GM20000 (cell line): ENCODE results near the gene SS18L1.

Experiments
- DNase-seq: peaks from one replicate; pipeline ENCODE4 v3.0.0; 2012; ENCODE audit warnings: low spot score
- TF ChIP-seq, protein P1 (sequence below): IDR thresholded peaks from 2 replicates; pipeline ENCODE4 v1.5.1; 2012; ENCODE audit warnings: mild to moderate bottlenecking, control low read depth; ENCODE audit errors: extremely low read depth, missing control alignments

The SS18L1 gene

DNA sequence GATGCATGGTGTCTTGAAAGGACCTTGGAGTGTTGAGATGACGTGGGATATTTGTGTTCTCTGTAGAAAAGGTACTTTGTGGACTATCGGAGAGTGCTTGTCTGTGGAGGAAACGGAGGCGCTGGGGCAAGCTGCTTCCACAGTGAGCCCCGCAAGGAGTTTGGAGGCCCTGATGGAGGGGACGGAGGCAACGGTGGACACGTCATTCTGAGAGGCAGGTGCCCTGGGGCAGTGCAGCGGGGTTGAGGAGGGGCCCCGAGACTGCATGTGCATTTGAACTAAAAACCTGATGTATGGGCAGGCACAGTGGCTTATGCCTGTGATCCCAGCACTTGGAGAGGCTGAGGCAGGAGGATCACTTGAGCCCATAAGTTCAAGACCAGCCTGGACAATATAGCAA, 52.2 kb downstream of the SS18L1 start:
- DNase-seq: no peak
- TF ChIP-seq, protein P1, sequence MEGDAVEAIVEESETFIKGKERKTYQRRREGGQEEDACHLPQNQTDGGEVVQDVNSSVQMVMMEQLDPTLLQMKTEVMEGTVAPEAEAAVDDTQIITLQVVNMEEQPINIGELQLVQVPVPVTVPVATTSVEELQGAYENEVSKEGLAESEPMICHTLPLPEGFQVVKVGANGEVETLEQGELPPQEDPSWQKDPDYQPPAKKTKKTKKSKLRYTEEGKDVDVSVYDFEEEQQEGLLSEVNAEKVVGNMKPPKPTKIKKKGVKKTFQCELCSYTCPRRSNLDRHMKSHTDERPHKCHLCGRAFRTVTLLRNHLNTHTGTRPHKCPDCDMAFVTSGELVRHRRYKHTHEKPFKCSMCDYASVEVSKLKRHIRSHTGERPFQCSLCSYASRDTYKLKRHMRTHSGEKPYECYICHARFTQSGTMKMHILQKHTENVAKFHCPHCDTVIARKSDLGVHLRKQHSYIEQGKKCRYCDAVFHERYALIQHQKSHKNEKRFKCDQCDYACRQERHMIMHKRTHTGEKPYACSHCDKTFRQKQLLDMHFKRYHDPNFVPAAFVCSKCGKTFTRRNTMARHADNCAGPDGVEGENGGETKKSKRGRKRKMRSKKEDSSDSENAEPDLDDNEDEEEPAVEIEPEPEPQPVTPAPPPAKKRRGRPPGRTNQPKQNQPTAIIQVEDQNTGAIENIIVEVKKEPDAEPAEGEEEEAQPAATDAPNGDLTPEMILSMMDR: no peak

DNA sequence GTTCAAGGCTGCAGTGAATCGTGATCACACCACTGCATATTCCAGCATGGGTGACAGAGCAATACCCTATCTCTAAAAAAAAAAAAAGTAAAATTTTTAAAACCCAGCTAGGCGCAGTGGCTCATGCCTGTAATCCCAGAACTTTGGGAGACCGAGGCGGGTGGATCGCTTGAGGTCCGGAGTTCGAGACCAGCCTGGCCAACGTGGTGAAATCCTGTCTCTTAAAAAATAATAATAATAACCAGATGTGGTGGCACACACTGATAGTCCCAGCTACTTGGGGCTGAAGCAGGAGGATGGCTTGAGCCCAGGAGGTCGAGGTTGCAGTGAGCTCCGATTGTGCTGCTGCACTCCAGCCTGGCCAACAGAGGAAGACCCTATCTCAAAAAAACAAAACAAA, 52.7 kb downstream of the SS18L1 start:
- TF ChIP-seq, protein P1: no peak
- no peak for DNase-seq

DNA sequence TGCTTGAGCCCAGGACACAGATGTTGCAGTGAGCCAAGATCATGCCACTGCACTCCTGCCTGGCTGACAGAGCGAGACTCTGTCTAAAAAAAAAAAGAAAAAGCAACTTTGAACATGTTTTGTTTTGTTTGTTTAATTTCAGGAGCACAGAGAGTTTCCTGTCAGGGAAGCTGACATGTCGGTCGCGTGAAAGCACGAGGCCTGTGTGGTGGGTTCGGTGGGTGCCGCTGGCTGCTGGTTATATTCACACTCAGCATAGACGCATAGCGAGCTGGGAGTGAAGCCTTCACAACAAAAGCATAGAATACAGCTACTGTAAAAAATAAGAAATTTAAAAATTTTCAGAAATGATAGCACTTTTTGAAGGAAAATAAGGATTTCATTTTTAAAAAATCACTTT, 53.7 kb downstream of the SS18L1 start:
- DNase-seq: no peak
- TF ChIP-seq, protein P1: no peak

DNA sequence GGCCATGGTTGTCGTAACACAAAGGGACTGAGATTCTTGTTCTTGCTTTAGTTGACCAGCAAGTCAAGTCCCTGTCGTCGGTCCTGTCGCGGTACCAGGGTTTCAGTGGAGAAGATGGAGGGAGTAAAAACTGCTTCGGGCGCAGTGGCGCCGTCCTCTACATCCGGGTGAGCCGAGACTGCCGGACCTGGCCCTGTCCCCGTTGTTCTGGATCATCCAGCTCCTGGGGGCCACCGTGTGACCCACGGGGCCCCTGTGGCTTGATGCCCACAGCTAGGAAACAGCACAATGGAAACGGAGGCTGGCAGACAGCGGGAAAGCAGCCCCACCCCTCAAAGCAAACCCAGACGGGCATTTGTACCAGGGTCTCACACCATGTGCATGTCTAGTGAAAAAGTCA, 54.2 kb downstream of the SS18L1 start:
- TF ChIP-seq, protein P1: no peak
- DNase-seq: no peak

DNA sequence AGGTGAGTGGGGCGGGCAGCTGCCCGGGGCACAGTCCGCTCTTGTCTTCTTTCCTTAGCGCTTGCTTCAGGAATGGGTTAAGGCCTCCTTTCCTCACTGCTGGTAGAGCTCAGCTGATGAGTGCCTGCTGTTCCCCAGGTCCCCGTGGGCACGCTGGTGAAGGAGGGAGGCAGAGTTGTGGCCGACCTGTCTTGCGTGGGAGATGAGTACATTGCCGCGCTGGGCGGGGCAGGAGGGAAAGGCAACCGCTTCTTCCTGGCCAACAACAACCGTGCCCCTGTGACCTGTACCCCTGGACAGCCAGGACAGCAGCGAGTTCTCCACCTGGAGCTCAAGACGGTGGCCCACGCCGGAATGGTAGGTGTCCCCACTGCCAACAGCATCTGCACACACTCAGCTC, 54.9 kb downstream of the SS18L1 start:
- TF ChIP-seq, protein P1: no peak
- DNase-seq: no peak

DNA sequence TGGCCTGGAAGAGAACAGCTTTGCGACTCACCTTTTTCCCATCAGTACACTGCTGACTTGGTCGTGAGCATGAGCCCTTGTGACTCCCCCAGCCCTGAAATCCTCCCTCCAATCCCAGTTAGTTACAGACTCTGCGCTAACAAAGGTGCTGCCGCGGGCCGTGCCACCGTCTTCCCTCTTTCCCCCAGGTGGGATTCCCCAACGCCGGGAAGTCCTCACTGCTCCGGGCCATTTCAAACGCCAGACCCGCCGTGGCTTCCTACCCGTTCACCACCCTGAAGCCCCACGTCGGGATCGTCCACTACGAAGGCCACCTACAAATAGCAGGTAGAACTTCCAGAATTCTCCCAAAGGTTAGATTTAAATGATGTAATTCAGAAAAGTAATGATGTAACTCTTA, 55.4 kb downstream of the SS18L1 start:
- DNase-seq: no peak
- TF ChIP-seq, protein P1: no peak

DNA sequence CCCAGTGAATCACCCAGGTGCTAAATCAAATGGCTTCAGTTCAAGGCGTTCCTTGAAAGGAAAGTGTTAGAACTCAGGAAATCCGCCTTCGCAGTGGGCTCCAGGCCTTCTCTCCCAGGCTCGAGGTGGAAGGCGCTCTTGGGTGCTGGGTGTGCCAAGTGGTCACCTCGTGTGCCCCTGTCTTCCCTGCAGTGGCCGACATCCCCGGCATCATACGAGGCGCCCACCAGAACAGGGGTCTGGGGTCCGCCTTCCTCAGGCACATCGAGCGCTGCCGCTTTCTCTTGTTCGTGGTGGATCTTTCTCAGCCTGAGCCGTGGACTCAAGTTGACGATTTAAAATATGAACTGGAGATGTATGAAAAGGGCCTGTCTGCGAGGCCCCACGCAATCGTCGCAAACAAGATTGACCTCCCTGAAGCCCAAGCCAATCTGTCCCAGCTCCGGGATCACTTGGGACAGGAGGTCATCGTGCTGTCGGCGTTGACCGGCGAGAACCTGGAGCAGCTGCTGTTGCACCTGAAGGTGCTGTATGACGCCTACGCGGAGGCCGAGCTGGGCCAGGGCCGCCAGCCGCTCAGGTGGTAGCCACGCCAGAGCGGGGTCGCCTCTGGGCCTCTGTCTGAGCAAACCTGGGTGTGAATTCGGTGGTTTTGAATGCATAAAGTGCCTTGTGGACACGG, 57.1 kb downstream of the SS18L1 start:
- no peak for DNase-seq

More for the DNA sequence above, 57.1 kb downstream of the SS18L1 start:
- TF ChIP-seq, protein P1: no peak
